RWPE2 (cell line): ENCODE results near the gene RBMS3.

Source experiments
- ATAC-seq: fragments of 200-7000 bp; cut with Tn5 transposase; 3 replicates; pipeline ENCODE4 v1.9.1; 2021; ENCODE audit warnings: low read depth
- DNase-seq: peaks from one replicate; pipeline ENCODE4 v3.0.0-alpha.2; 2020; ENCODE audit warnings: low spot score
- H3K27ac ChIP-seq: fragments of 450-650 bp; 2 replicates; pipeline ENCODE4 v1.5.1; 2017; ENCODE audit warnings: mild to moderate bottlenecking; ENCODE audit not compliant: poor library complexity, severe bottlenecking
- H3K27me3 ChIP-seq: fragments of 250-450 bp; sonication (Bioruptor Pico); 2 replicates; pipeline ENCODE4 v1.5.1; 2021; ENCODE audit warnings: mild to moderate bottlenecking, moderate library complexity; ENCODE audit not compliant: insufficient read depth, poor library complexity, severe bottlenecking
- H3K36me3 ChIP-seq: fragments of 250-450 bp; sonication (Bioruptor Pico); 2 replicates; pipeline ENCODE4 v1.5.1; 2020; ENCODE audit warnings: low read depth, mild to moderate bottlenecking, moderate library complexity
- H3K4me1 ChIP-seq: fragments of 250-450 bp; sonication (Bioruptor Pico); 2 replicates; pipeline ENCODE4 v1.5.1; 2021; ENCODE audit warnings: mild to moderate bottlenecking, moderate library complexity; ENCODE audit not compliant: insufficient read depth, poor library complexity, severe bottlenecking
- H3K4me3 ChIP-seq: fragments of 250-450 bp; sonication (Bioruptor Pico); 2 replicates; pipeline ENCODE4 v1.5.1; 2021; ENCODE audit warnings: mild to moderate bottlenecking, moderate library complexity; ENCODE audit not compliant: severe bottlenecking
- H3K9me3 ChIP-seq: fragments of 250-450 bp; sonication (Bioruptor Pico); 2 replicates; pipeline ENCODE4 v1.5.1; 2021; ENCODE audit warnings: mild to moderate bottlenecking, moderate library complexity; ENCODE audit not compliant: severe bottlenecking
- TF ChIP-seq, protein P1 (sequence below): fragments of 450-650 bp; IDR thresholded peaks from one replicate; pipeline ENCODE4 v1.5.1; 2017; ENCODE audit warnings: mild to moderate bottlenecking, moderate library complexity; ENCODE audit not compliant: poor library complexity, severe bottlenecking

The RBMS3 gene

DNA sequence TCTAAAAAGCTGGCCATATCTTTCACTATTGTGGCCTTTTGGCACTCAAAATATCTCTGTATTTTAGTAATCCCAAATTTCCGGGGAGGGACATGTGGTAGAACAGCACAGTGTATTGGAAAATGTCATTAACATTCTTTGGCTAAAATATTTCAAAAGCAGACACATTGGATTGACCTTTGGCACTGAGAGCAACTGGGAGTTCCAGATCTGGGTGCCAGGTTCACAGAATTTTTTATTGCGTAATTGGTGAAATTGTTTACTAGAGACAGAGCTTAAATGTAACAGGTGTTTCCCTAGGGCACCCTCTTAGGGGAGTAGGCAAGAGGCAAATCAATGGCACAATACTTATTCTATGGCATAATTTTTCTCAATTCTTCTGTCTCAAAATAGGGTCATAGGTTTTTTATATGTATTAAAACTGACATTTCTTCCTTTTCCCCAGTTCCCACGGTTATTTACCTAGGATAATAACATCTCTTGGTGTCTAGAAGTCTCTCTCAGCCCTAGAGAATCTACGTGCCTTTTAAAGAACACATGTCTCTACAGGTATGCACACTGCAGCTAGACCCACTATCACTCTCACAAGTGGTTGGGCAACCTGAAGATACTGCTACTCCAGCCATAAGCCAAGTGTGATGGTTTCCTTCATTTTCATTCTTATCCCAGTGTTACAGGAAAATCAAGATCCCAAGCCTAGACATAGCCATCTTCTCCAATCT is 10.6 kb downstream of the RBMS3 start:
- Histone ChIP-seq H3K27ac (no peak overlapping the region), H3K36me3 (peaks cover 12% of the 10 kb centered on the region), H3K4me3 (no peak overlapping the region), H3K9me3 (no peaks in the 10 kb centered on the region), H3K27me3 (no peaks in the 10 kb centered on the region), H3K4me1 (peaks cover 32% of the 10 kb centered on the region)
- DNase-seq (no peak), ATAC-seq (no peak)
- TF ChIP-seq, protein P1, sequence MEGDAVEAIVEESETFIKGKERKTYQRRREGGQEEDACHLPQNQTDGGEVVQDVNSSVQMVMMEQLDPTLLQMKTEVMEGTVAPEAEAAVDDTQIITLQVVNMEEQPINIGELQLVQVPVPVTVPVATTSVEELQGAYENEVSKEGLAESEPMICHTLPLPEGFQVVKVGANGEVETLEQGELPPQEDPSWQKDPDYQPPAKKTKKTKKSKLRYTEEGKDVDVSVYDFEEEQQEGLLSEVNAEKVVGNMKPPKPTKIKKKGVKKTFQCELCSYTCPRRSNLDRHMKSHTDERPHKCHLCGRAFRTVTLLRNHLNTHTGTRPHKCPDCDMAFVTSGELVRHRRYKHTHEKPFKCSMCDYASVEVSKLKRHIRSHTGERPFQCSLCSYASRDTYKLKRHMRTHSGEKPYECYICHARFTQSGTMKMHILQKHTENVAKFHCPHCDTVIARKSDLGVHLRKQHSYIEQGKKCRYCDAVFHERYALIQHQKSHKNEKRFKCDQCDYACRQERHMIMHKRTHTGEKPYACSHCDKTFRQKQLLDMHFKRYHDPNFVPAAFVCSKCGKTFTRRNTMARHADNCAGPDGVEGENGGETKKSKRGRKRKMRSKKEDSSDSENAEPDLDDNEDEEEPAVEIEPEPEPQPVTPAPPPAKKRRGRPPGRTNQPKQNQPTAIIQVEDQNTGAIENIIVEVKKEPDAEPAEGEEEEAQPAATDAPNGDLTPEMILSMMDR = no peak

DNA sequence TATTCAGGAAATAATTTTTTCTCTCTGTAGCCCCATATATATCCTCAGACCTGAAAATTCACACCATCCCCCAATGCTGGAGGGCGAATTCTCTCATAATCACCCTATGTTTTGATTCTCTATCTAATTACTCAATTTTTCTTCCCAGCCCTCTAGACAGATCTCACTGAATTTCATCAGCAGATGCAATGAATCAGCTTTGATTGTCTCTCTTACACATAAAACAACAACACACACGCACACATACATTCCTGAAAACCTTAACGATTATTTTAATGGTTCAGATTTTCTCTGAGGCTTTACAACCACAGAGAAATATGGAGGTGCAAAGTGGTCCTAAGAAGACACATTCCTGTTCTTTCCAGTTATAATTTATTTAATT is 11.1 kb downstream of the RBMS3 start:
- no peaks in the 10 kb centered on the region for H3K9me3 ChIP-seq
- no peak overlapping the region for H3K27ac ChIP-seq
- ATAC-seq (no peak), DNase-seq (no peak)
- H3K4me1 ChIP-seq = peaks cover 27% of the 10 kb centered on the region
- no peaks in the 10 kb centered on the region for H3K27me3 ChIP-seq
- TF ChIP-seq, protein P1 = no peak
- peaks cover 12% of the 10 kb centered on the region for H3K36me3 ChIP-seq
- no peak overlapping the region for H3K4me3 ChIP-seq

DNA sequence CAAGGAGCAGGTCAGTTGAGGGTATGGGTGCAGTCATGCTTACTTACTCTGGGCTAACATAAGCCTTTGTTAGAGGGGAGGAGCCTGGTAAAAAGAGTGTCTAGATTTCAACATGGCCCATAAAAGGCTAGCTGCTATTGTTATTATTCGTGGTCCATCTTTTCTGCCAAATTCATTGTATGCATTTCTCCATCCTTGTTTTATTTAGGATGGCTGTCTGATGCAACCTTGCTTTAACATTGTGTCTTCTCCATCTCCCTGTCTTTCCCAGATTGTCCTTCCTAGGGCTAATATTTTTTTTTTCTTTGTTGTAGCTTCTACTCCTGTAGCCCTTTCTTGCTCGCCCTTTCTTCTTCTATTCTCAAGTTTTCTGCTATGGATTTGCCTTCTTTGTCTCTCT is 12.6 kb downstream of the RBMS3 start:
- DNase-seq (no peak), ATAC-seq (no peak)
- no peak overlapping the region for H3K27ac ChIP-seq
- H3K9me3 ChIP-seq = no peaks in the 10 kb centered on the region
- TF ChIP-seq, protein P1 = no peak
- no peaks in the 10 kb centered on the region for H3K27me3 ChIP-seq
- peaks cover 12% of the 10 kb centered on the region for H3K36me3 ChIP-seq
- peaks cover 14% of the 10 kb centered on the region for H3K4me1 ChIP-seq
- no peak overlapping the region for H3K4me3 ChIP-seq

DNA sequence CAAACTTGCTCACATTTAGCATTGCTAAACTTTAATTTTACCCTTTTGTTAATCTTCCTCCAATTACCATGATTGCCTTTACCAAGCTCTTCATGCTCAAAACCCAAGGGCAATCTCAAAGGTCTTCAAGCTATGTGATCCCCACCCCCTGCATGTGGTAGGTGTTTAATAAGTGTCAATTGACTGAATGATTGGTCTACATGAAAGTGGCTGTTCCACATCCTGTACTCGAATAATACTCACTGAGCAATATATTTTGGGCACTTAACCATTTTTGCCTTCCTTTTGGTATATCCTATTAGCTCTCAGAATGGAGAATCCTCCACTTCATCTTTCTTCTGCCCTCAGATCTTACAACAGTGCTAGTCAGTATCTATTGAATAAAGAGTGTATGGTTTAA is 17.1 kb downstream of the RBMS3 start:
- Histone ChIP-seq H3K4me1 (no peaks in the 10 kb centered on the region), H3K27me3 (no peaks in the 10 kb centered on the region), H3K9me3 (no peaks in the 10 kb centered on the region), H3K4me3 (no peak overlapping the region), H3K36me3 (no peaks in the 10 kb centered on the region; the same call in 1 of the 2 replicates), H3K27ac (no peak overlapping the region)
- TF ChIP-seq, protein P1 = no peak
- DNase-seq (no peak), ATAC-seq (no peak)

DNA sequence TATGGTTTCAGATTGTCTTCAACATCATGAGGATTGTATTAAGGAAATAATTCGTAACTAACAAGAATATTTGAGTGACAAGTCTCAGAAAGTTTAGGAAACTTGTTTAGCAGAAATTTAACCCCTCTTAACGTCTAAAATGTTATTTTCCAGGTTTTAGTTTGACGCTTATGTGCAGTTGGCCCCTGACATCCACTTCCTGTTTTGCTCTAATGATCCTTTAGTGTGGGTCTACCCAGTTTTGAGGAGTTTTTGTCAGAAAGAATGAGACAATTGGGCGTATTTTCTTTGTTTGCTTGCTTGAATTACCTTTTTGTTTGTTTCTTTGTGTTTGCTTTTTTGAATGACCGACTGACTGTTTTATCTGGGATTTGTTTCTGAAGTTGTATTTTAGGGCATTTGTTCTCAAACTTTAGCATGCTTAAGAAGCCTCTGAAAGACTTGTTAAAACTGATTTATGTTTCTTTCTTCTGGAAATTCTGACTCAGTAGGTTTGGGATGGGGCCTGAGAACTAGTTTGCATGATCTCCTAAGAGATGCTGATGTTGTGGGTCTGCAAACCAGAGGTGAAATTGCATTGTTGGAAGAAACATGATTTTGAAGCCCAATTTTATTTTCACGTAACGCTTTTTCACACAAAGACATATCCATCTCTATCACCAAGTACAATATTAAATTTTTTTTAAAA is 20.6 kb downstream of the RBMS3 start:
- Histone ChIP-seq H3K4me1 (no peaks in the 10 kb centered on the region), H3K27ac (no peak overlapping the region)
- TF ChIP-seq, protein P1 = no peak

More for the DNA sequence above, 20.6 kb downstream of the RBMS3 start:
- Histone ChIP-seq H3K27me3 (no peaks in the 10 kb centered on the region), H3K4me3 (no peak overlapping the region), H3K9me3 (no peaks in the 10 kb centered on the region), H3K36me3 (no peaks in the 10 kb centered on the region; the same call in 1 of the 2 replicates)
- no peak for DNase-seq
- ATAC-seq = no peak
